Measurements from ENCODE around the gene CPNE4. TPM values are rescaled to one million over a fixed set of nuclear protein-coding genes. Genes with fewer than 3 reads are reported as not detected.

CPNE4 gene
- total RNA-seq, 2 donors from 2014 or later, result 0.55 TPM; not detected in 1

- DNase-seq (no peak), ATAC-seq (no peak)
- Mint-ChIP-seq H3K4me3 (no peak overlapping the region), H3K27ac (no peak overlapping the region), H3K36me3 (ENCODE audit: low read depth) (no peaks in the 10 kb centered on the region), H3K27me3 (peaks cover 20% of the 10 kb centered on the region), H3K4me1 (no peaks in the 10 kb centered on the region)
- H3K9me3 ChIP-seq (ENCODE audit: control insufficient read depth, low read length, poor library complexity, severe bottlenecking), result no peaks in the 10 kb centered on the region
Observed at GRCh38 chr3:131586277-131586676, 448.5 kb downstream of the CPNE4 start.

DNA sequence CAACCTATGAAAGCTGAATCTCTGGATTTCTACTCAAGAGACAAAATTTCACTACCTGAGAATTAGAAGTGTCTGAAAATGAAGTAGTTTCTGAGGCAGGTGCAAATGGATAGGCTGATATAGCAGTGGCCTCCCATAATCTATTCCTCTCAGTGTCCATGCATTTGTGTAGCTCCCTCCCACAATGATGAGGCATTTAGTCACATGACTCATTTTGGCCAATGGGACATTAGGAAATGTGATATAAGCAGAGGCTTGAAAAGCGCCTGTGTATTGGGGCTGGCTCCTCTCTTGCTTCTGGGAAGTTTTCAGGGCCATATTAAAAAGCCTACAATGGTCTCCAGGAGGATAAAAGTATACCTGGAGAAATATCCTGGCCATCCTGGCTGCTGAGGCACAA is 452.4 kb downstream of the CPNE4 start:
- no peaks in the 10 kb centered on the region for H3K36me3 Mint-ChIP-seq (ENCODE audit: low read depth)
- H3K27me3 Mint-ChIP-seq, result no peaks in the 10 kb centered on the region
- peaks cover 3% of the 10 kb centered on the region for H3K4me1 Mint-ChIP-seq
- no peaks in the 10 kb centered on the region for H3K9me3 ChIP-seq (ENCODE audit: control insufficient read depth, low read length, poor library complexity, severe bottlenecking)
- no peak overlapping the region for H3K4me3 Mint-ChIP-seq
- H3K27ac Mint-ChIP-seq, result no peak overlapping the region
- ATAC-seq (no peak), DNase-seq (no peak)

- Mint-ChIP-seq H3K36me3 (ENCODE audit: low read depth) (no peaks in the 10 kb centered on the region), H3K4me3 (no peak overlapping the region), H3K27ac (peak overlapping the region; percentile 37), H3K4me1 (peaks cover 4% of the 10 kb centered on the region), H3K27me3 (peaks cover 66% of the 10 kb centered on the region)
- no peaks in the 10 kb centered on the region for H3K9me3 ChIP-seq (ENCODE audit: control insufficient read depth, low read length, poor library complexity, severe bottlenecking)
- no peak for ATAC-seq
- DNase-seq, result no peak
Observed at GRCh38 chr3:131568460-131568859, 466.4 kb downstream of the CPNE4 start.

GRCh38 chr3:131564812-131565211 is 470.0 kb downstream of the CPNE4 start:
- Mint-ChIP-seq H3K27ac (no peak overlapping the region), H3K36me3 (ENCODE audit: low read depth) (no peaks in the 10 kb centered on the region), H3K4me1 (peaks cover 2% of the 10 kb centered on the region), H3K27me3 (peaks cover 80% of the 10 kb centered on the region), H3K4me3 (no peak overlapping the region)
- no peak for ATAC-seq
- H3K9me3 ChIP-seq (ENCODE audit: control insufficient read depth, low read length, poor library complexity, severe bottlenecking), result no peaks in the 10 kb centered on the region
- no peak for DNase-seq

DNA sequence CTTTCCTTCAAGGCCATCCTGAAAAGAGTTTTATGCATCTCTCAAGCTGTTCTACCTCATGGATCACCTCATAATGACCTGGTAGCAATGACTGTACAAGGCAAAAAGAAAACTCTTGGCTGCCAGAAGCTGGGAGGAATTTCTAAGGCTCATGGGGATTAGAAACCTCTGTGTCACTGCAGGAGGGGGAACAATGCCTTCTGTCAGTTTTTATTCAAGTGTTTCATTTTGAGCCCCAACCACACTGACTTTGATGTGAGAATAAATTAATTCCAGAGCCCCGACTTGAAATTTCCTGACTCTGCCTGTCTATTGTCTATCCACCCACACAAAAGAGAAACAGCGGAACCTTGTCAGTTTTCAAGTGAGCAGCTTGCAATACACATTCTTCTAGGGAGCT is 473.3 kb downstream of the CPNE4 start:
- H3K9me3 ChIP-seq (ENCODE audit: control insufficient read depth, low read length, poor library complexity, severe bottlenecking), result no peaks in the 10 kb centered on the region
- Mint-ChIP-seq H3K36me3 (ENCODE audit: low read depth) (no peaks in the 10 kb centered on the region), H3K4me1 (no peaks in the 10 kb centered on the region), H3K27me3 (peaks cover 83% of the 10 kb centered on the region), H3K27ac (no peak overlapping the region), H3K4me3 (no peak overlapping the region)
- no peak for DNase-seq
- no peak for ATAC-seq

DNA sequence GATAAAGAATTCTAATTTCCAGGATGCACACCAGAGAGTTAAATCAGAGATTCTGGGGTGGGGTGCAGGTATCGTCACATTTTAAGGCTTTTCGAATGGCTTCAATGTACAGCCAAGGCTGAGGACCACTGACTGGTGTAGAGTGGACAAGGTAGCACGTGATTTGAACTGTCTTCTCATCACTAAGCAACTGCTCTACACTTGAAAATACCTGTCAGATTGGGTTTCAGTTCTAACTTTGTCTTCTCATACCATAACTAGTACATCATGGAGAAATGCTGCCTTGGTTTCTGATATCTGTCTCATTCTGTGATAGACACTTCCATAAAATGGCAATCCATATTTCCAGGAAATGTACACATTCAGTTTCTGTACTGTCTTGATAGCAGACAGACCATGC is 474.0 kb downstream of the CPNE4 start:
- no peak overlapping the region for H3K4me3 Mint-ChIP-seq
- no peaks in the 10 kb centered on the region for H3K9me3 ChIP-seq (ENCODE audit: control insufficient read depth, low read length, poor library complexity, severe bottlenecking)
- H3K27ac Mint-ChIP-seq, result no peak overlapping the region
- H3K36me3 Mint-ChIP-seq (ENCODE audit: low read depth), result no peaks in the 10 kb centered on the region
- ATAC-seq (no peak), DNase-seq (no peak)
- H3K27me3 Mint-ChIP-seq, result peaks cover 76% of the 10 kb centered on the region
- H3K4me1 Mint-ChIP-seq, result no peaks in the 10 kb centered on the region

DNA sequence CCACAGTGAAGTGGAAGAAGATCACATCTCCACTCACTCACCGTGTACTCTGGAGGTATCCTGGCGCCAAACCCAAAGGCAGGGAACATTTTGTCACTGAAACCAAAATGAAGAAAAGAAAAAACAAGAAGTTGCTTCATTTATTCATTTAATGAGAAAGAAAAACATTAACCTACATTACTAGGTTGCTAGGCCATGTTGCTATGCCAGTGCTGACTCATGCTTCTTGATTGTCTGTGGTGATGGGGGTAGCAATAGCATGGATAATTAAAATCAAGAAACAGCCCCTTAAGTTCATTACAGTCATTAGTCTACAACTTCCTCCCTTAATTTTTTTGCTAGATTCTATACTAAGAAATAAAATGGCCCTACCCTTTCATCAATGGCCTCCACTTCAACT is 479.4 kb downstream of the CPNE4 start:
- no peaks in the 10 kb centered on the region for H3K9me3 ChIP-seq (ENCODE audit: control insufficient read depth, low read length, poor library complexity, severe bottlenecking)
- no peak overlapping the region for H3K4me3 Mint-ChIP-seq
- peaks cover 58% of the 10 kb centered on the region for H3K27me3 Mint-ChIP-seq
- DNase-seq (no peak), ATAC-seq (no peak)
- H3K36me3 Mint-ChIP-seq (ENCODE audit: low read depth), result no peaks in the 10 kb centered on the region
- H3K4me1 Mint-ChIP-seq, result no peaks in the 10 kb centered on the region
- no peak overlapping the region for H3K27ac Mint-ChIP-seq

- peaks cover 3% of the 10 kb centered on the region for H3K4me1 Mint-ChIP-seq
- no peak overlapping the region for H3K27ac Mint-ChIP-seq
- peaks cover 64% of the 10 kb centered on the region for H3K27me3 Mint-ChIP-seq
- H3K9me3 ChIP-seq (ENCODE audit: control insufficient read depth, low read length, poor library complexity, severe bottlenecking), result no peaks in the 10 kb centered on the region
- peaks cover 3% of the 10 kb centered on the region for H3K36me3 Mint-ChIP-seq (ENCODE audit: low read depth)
- ATAC-seq (no peak), DNase-seq (no peak)
- no peak overlapping the region for H3K4me3 Mint-ChIP-seq
Observed at GRCh38 chr3:131553495-131554247, 481.1 kb downstream of the CPNE4 start.

GRCh38 chr3:131551761-131552160 is 483.1 kb downstream of the CPNE4 start:
- Mint-ChIP-seq H3K27me3 (peaks cover 57% of the 10 kb centered on the region), H3K27ac (no peak overlapping the region), H3K36me3 (ENCODE audit: low read depth) (peaks cover 5% of the 10 kb centered on the region), H3K4me1 (peaks cover 3% of the 10 kb centered on the region), H3K4me3 (no peak overlapping the region)
- DNase-seq, result no peak
- no peaks in the 10 kb centered on the region for H3K9me3 ChIP-seq (ENCODE audit: control insufficient read depth, low read length, poor library complexity, severe bottlenecking)
- ATAC-seq, result no peak

DNA sequence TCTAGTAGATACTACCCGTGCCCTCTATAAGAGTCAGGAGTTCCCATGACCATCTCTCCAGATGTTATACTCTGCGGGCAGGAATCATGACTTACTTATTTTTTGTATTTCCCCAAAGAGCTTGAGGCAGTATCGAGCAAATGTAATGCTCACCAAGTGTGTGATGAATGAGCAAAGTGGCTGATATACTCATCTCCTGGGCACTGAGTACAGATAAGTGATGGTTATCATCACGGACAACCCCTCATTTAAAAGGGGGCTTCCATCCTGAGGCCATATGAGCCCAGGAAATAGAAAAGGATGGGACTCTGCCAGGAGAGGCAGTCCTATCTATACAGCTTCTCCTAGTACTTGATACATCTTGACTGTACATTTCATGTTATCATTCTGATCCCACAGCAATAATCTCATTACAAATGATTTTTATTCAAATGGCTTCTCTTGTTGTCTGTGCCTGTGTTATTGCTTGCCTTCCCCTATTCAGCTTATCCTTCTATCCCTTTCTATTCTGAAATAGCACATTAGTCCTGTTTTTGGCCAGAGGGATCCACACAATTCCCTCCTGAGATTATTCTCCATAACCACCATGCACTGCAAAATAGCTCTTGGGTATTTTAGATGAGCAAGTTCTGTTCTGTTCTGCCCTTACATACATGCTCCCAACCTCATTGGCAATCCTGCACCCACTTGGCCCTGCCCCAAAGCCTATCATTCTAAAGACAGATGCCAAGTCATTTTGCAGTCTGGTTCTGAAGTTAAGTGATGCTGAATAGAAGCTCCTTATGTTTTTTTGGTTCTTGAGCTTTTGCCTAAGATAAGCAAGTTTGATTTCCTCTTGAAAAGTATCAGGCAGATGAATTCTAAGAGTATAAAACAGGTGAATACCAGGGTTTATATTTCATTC is 484.0 kb downstream of the CPNE4 start:
- peaks cover 60% of the 10 kb centered on the region for H3K27me3 Mint-ChIP-seq
- H3K4me1 Mint-ChIP-seq, result peaks cover 3% of the 10 kb centered on the region
- H3K4me3 Mint-ChIP-seq, result no peak overlapping the region
- H3K27ac Mint-ChIP-seq, result no peak overlapping the region
- ATAC-seq (no peak), DNase-seq (no peak)
- H3K9me3 ChIP-seq (ENCODE audit: control insufficient read depth, low read length, poor library complexity, severe bottlenecking), result no peaks in the 10 kb centered on the region
- peaks cover 5% of the 10 kb centered on the region for H3K36me3 Mint-ChIP-seq (ENCODE audit: low read depth)

- Mint-ChIP-seq H3K4me1 (peaks cover 3% of the 10 kb centered on the region), H3K27me3 (peaks cover 65% of the 10 kb centered on the region), H3K27ac (no peak overlapping the region), H3K36me3 (ENCODE audit: low read depth) (peaks cover 5% of the 10 kb centered on the region), H3K4me3 (no peak overlapping the region)
- ATAC-seq (no peak), DNase-seq (no peak)
- no peaks in the 10 kb centered on the region for H3K9me3 ChIP-seq (ENCODE audit: control insufficient read depth, low read length, poor library complexity, severe bottlenecking)
Observed at GRCh38 chr3:131549340-131549739, 485.5 kb downstream of the CPNE4 start.

- Mint-ChIP-seq H3K4me3 (no peak overlapping the region), H3K27me3 (peaks cover 62% of the 10 kb centered on the region), H3K4me1 (peaks cover 3% of the 10 kb centered on the region), H3K27ac (no peak overlapping the region), H3K36me3 (ENCODE audit: low read depth) (peaks cover 9% of the 10 kb centered on the region)
- DNase-seq (no peak), ATAC-seq (no peak)
- no peaks in the 10 kb centered on the region for H3K9me3 ChIP-seq (ENCODE audit: control insufficient read depth, low read length, poor library complexity, severe bottlenecking)
Observed at GRCh38 chr3:131547585-131547984, 487.2 kb downstream of the CPNE4 start.

GRCh38 chr3:131546441-131546840 is 488.4 kb downstream of the CPNE4 start:
- ATAC-seq, result no peak
- Mint-ChIP-seq H3K4me3 (no peak overlapping the region), H3K4me1 (peaks cover 3% of the 10 kb centered on the region), H3K27ac (no peak overlapping the region), H3K36me3 (ENCODE audit: low read depth) (peaks cover 9% of the 10 kb centered on the region), H3K27me3 (peaks cover 56% of the 10 kb centered on the region)
- H3K9me3 ChIP-seq (ENCODE audit: control insufficient read depth, low read length, poor library complexity, severe bottlenecking), result no peaks in the 10 kb centered on the region
- DNase-seq, result no peak

Data from T-helper 17 cell (primary cell).